ENCODE results near the gene PPFIBP2.
A peak's percentile ranks its signal among the peaks of the same experiment; 100 is the strongest.

The PPFIBP2 gene

DNA sequence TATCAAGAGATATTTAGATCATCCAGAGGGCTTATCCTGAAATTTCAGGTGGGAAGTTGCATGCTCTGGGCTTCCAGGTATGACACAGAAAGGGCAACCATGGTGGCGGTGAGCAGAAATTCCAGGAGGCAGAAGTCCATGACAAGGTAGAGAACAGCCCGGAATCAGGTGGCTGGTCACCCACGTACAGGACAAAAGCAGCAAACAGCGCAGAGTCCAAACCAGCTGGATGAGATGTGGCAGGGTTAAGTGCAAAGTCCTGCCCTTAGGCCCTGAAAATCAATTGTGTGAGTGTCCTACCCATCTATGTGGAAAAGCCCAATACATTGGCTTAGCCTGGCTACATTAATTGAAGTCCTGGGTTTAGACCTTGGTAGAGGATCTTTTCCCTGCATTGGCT, 11.6 kb downstream of the PPFIBP2 start:
- DNase-seq (ENCODE audit: low spot score) = no peak

GRCh38 chr11:7527029-7527428, 13.2 kb downstream of the PPFIBP2 start:
- DNase-seq (ENCODE audit: low spot score) = no peak

DNA sequence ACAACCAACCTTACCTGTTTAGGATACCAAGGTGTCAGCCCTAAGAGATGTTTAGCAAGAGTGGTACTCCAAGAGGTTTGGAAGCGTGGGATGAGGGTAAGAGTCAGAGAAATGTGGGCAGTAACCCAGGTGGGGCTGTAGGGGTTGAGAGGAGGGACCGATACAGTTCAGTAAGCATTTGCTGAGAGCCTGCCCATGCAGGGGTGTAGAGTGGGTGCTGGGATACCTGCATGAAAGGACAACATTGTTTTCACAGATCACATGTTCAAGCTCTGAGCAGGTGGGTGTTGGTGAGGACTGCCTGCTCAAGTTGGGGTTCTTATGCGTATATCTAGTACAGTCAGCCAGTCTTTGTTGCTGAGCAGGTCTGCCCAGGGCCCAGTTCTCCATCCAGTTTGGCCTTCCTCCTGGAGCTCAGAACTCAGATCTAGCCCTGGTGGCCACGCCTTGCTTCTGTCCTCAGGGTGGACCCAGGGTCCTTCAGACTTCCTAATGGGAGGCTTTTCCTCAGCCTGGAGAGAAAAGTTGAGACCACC, 14.8 kb downstream of the PPFIBP2 start:
- DNase-seq (ENCODE audit: low spot score) = no peak

GRCh38 chr11:7530013-7530640, 16.3 kb downstream of the PPFIBP2 start:
- no peak for DNase-seq (ENCODE audit: low spot score)

DNA sequence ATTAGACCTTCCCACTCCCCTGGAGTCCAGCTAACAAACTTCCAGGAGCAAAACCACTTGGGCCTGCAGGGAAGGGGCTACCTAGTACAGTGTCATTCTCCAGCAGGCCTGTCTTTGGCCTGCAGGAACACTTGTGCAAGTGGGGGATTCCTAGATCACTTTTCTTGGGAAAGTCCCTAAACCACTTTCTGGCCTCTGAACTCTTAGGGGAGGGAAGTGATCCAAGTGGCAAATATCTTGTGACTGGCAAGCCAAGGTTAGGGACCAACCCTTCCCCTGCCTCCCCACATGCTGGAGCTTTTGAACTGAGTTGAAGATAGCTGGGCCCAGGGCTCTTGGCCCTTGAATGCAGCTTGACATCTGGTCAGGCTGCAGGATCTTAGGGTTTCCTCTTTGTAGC, 17.2 kb downstream of the PPFIBP2 start:
- no peak for DNase-seq (ENCODE audit: low spot score)

- no peak for DNase-seq (ENCODE audit: low spot score)
These were observed 18.8 kb downstream of the PPFIBP2 start for GRCh38 chr11:7532405-7533145.

DNA sequence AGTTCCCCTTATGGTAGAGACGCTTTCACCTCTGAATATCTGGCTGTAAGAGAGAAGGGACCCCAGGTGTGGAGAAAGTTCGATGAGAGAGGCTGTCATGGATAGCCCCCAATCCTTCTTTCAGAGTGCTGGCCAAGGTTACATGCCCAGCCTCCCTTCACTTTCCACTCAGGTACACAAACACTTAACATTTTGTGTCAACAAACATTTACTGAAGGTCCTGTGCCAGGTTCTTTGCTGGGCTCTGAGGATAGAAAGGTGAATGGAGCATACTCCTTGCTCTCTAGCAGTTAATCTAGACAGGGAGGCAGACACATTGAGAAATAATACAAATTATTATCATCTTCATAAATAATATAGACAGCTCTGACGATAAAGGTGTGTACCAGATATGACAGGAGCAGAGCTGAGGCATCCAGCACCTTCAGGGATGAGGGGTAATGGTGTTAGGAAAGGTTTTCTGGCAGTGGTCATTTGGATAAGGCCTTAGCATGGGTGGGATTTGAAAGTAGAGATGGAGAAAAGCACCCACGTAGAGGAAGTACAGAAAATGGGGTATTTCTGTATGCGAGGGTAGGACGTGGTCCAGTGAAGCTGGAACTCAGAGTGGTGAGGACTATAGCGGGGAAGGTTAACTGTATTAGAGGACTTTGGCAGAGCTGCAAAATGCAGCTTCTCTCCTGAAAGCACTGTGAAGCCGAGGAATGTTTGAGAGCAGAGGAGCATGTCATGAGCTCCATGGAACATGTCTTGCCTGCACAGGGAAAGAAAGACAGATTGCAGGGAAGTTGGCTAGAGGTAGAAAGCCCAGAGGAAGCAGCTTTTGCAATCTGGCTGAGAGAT, 19.6 kb downstream of the PPFIBP2 start:
- DNase-seq (ENCODE audit: low spot score) = no peak

- DNase-seq (ENCODE audit: low spot score) = no peak
These were observed 20.2 kb downstream of the PPFIBP2 start for GRCh38 chr11:7534042-7534378.

- no peak for DNase-seq (ENCODE audit: low spot score)
These were observed 22.3 kb downstream of the PPFIBP2 start for GRCh38 chr11:7536100-7536499.

GRCh38 chr11:7537265-7537664, 23.5 kb downstream of the PPFIBP2 start:
- DNase-seq (ENCODE audit: low spot score) = no peak

GRCh38 chr11:7538031-7538430, 24.2 kb downstream of the PPFIBP2 start:
- DNase-seq (ENCODE audit: low spot score) = no peak

DNA sequence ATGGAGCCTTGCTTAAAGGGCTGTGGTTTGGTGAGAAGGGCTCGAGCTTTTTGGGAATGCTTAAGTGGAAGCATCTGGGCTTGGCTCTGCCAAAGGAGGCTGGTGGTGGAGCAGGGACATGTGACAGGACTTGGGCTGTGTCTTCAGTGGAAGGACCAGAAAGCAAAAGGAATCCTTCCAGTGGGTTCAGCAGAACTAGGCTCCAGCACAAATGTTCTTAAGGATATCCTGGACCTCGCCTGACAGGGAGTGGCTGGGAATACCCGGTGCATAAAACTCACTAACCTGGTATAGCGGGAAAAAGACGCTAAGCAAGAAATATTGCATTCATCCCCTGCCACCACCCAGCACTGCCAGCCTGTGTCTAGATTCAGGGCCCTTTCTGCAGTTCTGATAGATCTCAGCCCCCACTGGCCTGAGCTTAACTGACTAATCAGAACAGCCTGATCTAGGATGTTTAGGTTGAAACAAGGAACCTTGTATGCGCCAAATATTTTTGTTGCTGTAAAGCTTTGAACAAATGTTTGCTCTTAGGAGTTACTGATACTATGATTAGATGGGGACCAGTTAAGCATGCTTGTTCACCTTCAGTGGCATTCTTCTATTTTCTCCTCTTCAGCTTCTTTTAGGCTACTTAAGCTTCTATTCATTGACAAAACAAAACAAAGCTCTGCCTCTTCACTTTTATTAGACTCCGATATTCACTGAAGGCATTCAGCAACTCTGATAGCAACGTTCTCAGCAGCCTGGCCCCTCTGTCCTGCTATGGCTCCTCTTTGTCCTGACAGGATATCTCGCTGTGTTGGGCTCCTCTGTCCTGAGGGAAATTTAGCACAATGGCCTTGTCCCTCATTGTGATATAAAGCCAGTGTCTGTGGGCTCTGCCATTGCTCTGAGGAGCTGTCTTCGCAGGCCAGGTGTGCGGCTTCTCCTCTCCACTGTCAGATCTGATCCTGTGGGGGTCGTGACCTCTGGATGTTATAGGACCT, 25.0 kb downstream of the PPFIBP2 start:
- no peak for DNase-seq (ENCODE audit: low spot score)

- DNase-seq (ENCODE audit: low spot score) = no peak
These were observed 27.2 kb downstream of the PPFIBP2 start for GRCh38 chr11:7540830-7541555.

- no peak for DNase-seq (ENCODE audit: low spot score)
These were observed 29.5 kb downstream of the PPFIBP2 start for GRCh38 chr11:7543302-7543701.

GRCh38 chr11:7544021-7544420, 30.2 kb downstream of the PPFIBP2 start:
- DNase-seq (ENCODE audit: low spot score) = no peak

- DNase-seq (ENCODE audit: low spot score) = no peak
These were observed 31.8 kb downstream of the PPFIBP2 start for GRCh38 chr11:7545611-7546010.

GRCh38 chr11:7546324-7546791, 32.6 kb downstream of the PPFIBP2 start:
- DNase-seq (ENCODE audit: low spot score) = no peak

GRCh38 chr11:7547687-7548086, 33.9 kb downstream of the PPFIBP2 start:
- no peak for DNase-seq (ENCODE audit: low spot score)

DNA sequence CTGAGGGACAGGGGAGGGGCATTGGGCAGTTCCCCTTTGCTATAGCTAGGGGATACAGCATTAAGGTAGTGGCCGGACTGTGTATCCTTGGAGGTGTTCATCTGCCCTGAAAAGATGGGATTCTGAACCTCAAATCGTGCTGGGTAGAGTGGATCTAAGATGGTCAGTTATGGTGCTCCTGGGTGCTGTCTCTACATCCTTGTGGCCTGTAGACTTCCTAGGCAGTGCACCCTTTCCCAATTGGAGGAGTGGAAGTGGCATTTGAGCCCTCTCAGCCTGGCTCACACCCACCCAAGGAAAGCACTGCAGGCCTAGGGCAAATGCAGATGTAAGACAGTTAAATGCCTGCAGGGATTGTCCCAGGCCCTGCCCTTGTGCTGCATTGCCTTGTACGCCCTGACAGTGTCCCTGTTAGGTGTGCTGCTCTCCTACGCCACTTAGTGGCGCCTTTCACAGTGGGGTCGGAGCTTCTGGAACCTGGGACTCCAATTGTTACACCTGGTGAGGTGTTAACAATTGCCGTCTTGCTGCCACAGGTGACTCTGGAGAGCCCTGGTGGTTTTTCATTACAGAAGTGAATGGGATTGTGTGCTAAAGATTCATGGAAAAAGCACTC, 35.0 kb downstream of the PPFIBP2 start:
- peak; percentile 62 for DNase-seq (ENCODE audit: low spot score)

GRCh38 chr11:7549681-7550080, 35.9 kb downstream of the PPFIBP2 start:
- no peak for DNase-seq (ENCODE audit: low spot score)

Data from ecto neural progenitor cell (in vitro differentiated cells).